Heart right ventricle (tissue), 16 donors: Measurements from ENCODE around the gene TXNL4B. TPM values are rescaled to one million over a fixed set of nuclear protein-coding genes. Genes with fewer than 3 reads are reported as not detected.

Experiments used
- ATAC-seq, 8 donors: fragments of 200-7000 bp; cut with Tn5 transposase; one replicate each; pipeline ENCODE4 v1.9.1; 2020; ENCODE audit warnings: mild to moderate bottlenecking in 8 of 8, moderate library complexity in 8 of 8, moderate number of reproducible peaks in 1 of 8
- DNase-seq, 2 donors: peaks; one replicate each; pipeline ENCODE4 v3.0.0-alpha.2; 2020
- H3K27ac ChIP-seq, 10 donors: fragments of 200-600 bp; sonication (generic) in 2 of 10; one replicate each; pipeline versions ENCODE4 v1.5.0 to v1.8.0; 2020 to 2022; ENCODE audit warnings: mild to moderate bottlenecking in 3 of 10
- H3K27me3 ChIP-seq, 7 donors: fragments of 200-600 bp; one replicate each; pipeline ENCODE4 v1.8.0; 2021 to 2022; ENCODE audit warnings: mild to moderate bottlenecking in 2 of 7
- H3K36me3 ChIP-seq, 9 donors: fragments of 200-600 bp; sonication (generic) in 1 of 9; one replicate each; pipeline versions ENCODE4 v1.5.0 to v1.8.0; 2020 to 2022; ENCODE audit warnings: mild to moderate bottlenecking in 2 of 9
- H3K4me1 ChIP-seq, 9 donors: fragments of 200-600 bp; sonication (generic) in 1 of 9; one replicate each; pipeline versions ENCODE4 v1.5.0 to v1.8.0; 2020 to 2022; ENCODE audit warnings: mild to moderate bottlenecking in 4 of 9
- H3K4me3 ChIP-seq, 10 donors: fragments of 200-600 bp; sonication (generic) in 2 of 10; one replicate each; pipeline versions ENCODE4 v1.5.0 to v1.8.0; 2020 to 2022; ENCODE audit warnings: mild to moderate bottlenecking in 7 of 10, moderate library complexity in 2 of 10
- H3K9me3 ChIP-seq, 11 donors: fragments of 200-600 bp in 10 of 11; sonication (generic) in 2 of 11; one replicate each; pipeline versions ENCODE4 v1.5.0 to v1.8.0; 2013 to 2022; ENCODE audit warnings: mild to moderate bottlenecking in 2 of 11, control low read depth in 1 of 11, moderate library complexity in 1 of 11
- CTCF ChIP-seq, 9 donors: fragments of 200-600 bp; sonication (generic) in 2 of 9; IDR thresholded peaks; one replicate each; pipeline versions ENCODE4 v1.5.0 to v1.8.0; 2021 to 2022; ENCODE audit warnings: antibody characterized with exemption in 9 of 9, mild to moderate bottlenecking in 5 of 9, moderate library complexity in 1 of 9
- WGBS, 2 donors: extraction: QIAGEN DNeasy Blood & Tissue Kit; methylation state at CpG; one replicate each; pipeline ENCODE4 v1.1.7; 2013; ENCODE audit warnings: inconsistent platforms in 1 of 2; 5-methylcytosine and 5-hydroxymethylcytosine counted together
- intact Hi-C, 10 donors: fragments of 100-400 bp; cut with DNase I; formaldehyde crosslinking; loops; one replicate each; pipeline versions ENCODE4 v1.11.1 to v1.14.2; 2022
- polyA plus RNA-seq, 2 donors: library from polyadenylated mRNA; stranded (reverse); fragments of 200-250 nt; gene quantifications; one replicate each; pipeline ENCODE4 v1.2.3, GENCODE V29; 2013
- total RNA-seq, 10 donors: library from RNA; stranded (reverse); fragmentation: NEBNext Ultra II Directional in 3 of 10; extraction: Animal tissue kit (Norgen Biotek cat#: 25700) in 3 of 10; gene quantifications; one replicate each; pipeline versions ENCODE4 v1.2.1 to v1.2.4, GENCODE V29; 2021 to 2023
- donor health status: Arrhythmogenic right ventricular cardiomyopathy.
- donor health status: ischemic (EF 13 %, LVEDD 7.1; RV severe dilation, severe dysfunction).
- donor health status: healthy with polysubstance abuse.
- donor health status: DM: no; HTN: yes; CAD: no.
- donor health status: DM: no; HTN: no; CAD: no.
- donor health status: ischemic (EF 25% LVEDD 6.9; RV normal size, moderate dysfunction).
- donor health status: ischemic (EF 25% LVEDD 5.7; RV mildly dilated, moderate dysfunction).
- donor health status: healthy.
- donor health status: DM: yes; HTN: yes; CAD: no.
- donor health status: Ischemic cardiomyopathy.
- donor health status: ischemic (EF 35%, LVEDD 5.7; RV mildly dilated, moderate dysfunction).
- donor health status: nonischemic (EF 11% LVEDD 7.7; RV severe dilation, severe dysfunction).
- donor health status: DM: yes; HTN: yes; CAD: no.
- donor health status: PGD.
- donor health status: ischemic (EF 29% LVEDD 5.4; RV normal size, mild dysfunction).
- donor health status: nonischemic (EF 23%, LVEDD 6.1; RV moderate dilation, normal function).

The TXNL4B gene
- total and polyA plus RNA-seq, 12 donors, result 3.2 to 11.7 (median 5.9) TPM

GRCh38 chr16:72099377-72099818 is 6.0 kb upstream of the TXNL4B start:
- Histone ChIP-seq H3K4me1 (peaks cover 0 to 16% (median 12%) of the 10 kb centered on the region in 9 donors), H3K9me3 (no peaks in the 10 kb centered on the region), H3K4me3 (no peak overlapping the region), H3K27ac (no peak overlapping the region), H3K27me3 (no peaks in the 10 kb centered on the region), H3K36me3 (peaks cover 8 to 86% (median 75%) of the 10 kb centered on the region in 9 donors)
- peak; percentile 13 to 68 (median 60) for TF ChIP-seq CTCF (IDR thresholded peaks at IDR 0.05)
- ATAC-seq (peak; percentile 40 to 90 (median 81)), DNase-seq (peak in 1 of 2 donors; percentile 34)
- 66 to 69% methylated on average over 12 of the region's 12 CpGs for WGBS, 2 donors
- intact Hi-C loops, result loop anchor here in 6 of 10 donors (1.0 to 10.0 kb wide), 5 partner anchors 32 to 215 kb away; partner anchors contain the start of gene ZNF821 (in 1 of the 6)

GRCh38 chr16:72098936-72099335 is 5.5 kb upstream of the TXNL4B start:
- WGBS, 2 donors, result 77 to 80% methylated on average over 15 of the region's 15 CpGs
- Histone ChIP-seq H3K27me3 (no peaks in the 10 kb centered on the region), H3K4me3 (no peak overlapping the region), H3K9me3 (no peaks in the 10 kb centered on the region), H3K36me3 (peaks cover 8 to 82% (median 70%) of the 10 kb centered on the region in 9 donors), H3K4me1 (peaks cover 0 to 20% (median 15%) of the 10 kb centered on the region in 9 donors), H3K27ac (no peak overlapping the region)
- intact Hi-C loops, result loop anchor here in 6 of 10 donors (1.0 to 10.0 kb wide), 5 partner anchors 32 to 214 kb away; partner anchors contain the start of gene ZNF821 (in 1 of the 6)
- ATAC-seq, result peak in 1 of 8 donors; percentile 28
- DNase-seq, result no peak
- no peak for TF ChIP-seq CTCF (IDR thresholded peaks at IDR 0.05)

DNA sequence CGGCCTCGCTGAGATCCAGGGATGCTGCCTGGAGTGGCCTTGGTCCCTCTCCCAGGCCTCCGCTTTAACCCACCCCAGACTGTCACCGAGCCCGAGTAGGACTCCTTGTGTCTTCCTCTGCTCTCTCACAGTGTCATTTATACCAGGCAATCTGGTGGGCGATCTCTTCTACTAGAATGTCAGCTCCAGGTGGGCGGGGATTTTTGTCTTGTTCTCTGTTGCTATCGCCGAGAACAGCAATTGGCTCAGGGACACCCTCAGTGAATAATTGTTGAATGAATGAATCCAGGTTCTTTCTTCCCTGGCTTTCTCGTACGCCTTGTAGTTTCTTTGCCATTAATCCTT is 818 bp upstream of the TXNL4B start:
- 1 to 2% methylated on average over 11 of the region's 11 CpGs for WGBS, 2 donors

More for the DNA sequence above, 818 bp upstream of the TXNL4B start:
- Histone ChIP-seq H3K36me3 (peaks cover 0 to 57% (median 26%) of the 10 kb centered on the region in 9 donors), H3K27me3 (no peaks in the 10 kb centered on the region), H3K27ac (peak overlapping the region; percentile 74 to 95 (median 92)), H3K9me3 (no peaks in the 10 kb centered on the region), H3K4me1 (peaks cover 0 to 46% (median 33%) of the 10 kb centered on the region in 9 donors), H3K4me3 (peak overlapping the region; percentile 82 to 99 (median 90))
- no peak for DNase-seq
- TF ChIP-seq CTCF (IDR thresholded peaks at IDR 0.05), result no peak
- peak in 6 of 8 donors; percentile 0 to 8 (median 3) for ATAC-seq
- intact Hi-C loops, result loop anchor here in 3 of 10 donors (10.0 kb wide), 2 partner anchors 79 to 209 kb away; partner anchors contain the start of gene ZNF821 (in 1 of the 3)
